ENCODE results near the gene GK.

The GK gene

DNA sequence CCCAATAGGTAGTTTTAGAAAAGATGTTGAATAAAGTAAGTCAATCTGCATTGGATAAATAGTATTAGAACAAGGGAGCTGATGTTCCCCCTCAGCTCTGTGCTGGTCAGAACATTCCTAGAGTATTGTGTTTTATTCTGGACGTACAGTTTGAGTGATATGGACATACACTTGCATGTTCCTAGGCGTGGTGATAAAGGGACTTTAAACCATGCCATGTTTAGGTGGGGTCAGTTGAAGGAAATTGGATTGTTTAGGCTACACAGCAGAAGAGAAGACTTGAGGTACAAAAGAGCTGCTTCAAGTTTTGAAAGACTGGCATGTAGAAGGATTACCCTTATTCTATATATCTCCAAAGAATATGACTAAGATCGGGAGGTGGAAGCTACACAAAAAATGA is 21.6 kb downstream of the GK start:
- no peaks in the 10 kb centered on the region for H3K79me2 ChIP-seq (ENCODE audit: insufficient read depth, low read length)
- TF ChIP-seq, protein P1, sequence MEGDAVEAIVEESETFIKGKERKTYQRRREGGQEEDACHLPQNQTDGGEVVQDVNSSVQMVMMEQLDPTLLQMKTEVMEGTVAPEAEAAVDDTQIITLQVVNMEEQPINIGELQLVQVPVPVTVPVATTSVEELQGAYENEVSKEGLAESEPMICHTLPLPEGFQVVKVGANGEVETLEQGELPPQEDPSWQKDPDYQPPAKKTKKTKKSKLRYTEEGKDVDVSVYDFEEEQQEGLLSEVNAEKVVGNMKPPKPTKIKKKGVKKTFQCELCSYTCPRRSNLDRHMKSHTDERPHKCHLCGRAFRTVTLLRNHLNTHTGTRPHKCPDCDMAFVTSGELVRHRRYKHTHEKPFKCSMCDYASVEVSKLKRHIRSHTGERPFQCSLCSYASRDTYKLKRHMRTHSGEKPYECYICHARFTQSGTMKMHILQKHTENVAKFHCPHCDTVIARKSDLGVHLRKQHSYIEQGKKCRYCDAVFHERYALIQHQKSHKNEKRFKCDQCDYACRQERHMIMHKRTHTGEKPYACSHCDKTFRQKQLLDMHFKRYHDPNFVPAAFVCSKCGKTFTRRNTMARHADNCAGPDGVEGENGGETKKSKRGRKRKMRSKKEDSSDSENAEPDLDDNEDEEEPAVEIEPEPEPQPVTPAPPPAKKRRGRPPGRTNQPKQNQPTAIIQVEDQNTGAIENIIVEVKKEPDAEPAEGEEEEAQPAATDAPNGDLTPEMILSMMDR (conservative IDR thresholded peaks at IDR 0.05; ENCODE audit: low read length): no peak
- TF ChIP-seq EZH2phosphoT487 (IDR thresholded peaks at IDR 0.05; ENCODE audit: borderline replicate concordance): no peak
- H3K4me3 ChIP-seq (ENCODE audit: low read length, poor library complexity, severe bottlenecking): no peak overlapping the region
- H3K9me3 ChIP-seq (ENCODE audit: insufficient read depth, low read depth, low read length): no peaks in the 10 kb centered on the region
- H2AFZ ChIP-seq (ENCODE audit: low read length): no peak overlapping the region
- no peaks in the 10 kb centered on the region for H4K20me1 ChIP-seq (ENCODE audit: insufficient read depth, low read length, poor library complexity, severe bottlenecking)
- H3K36me3 ChIP-seq (ENCODE audit: insufficient read depth, low read length): no peaks in the 10 kb centered on the region
- H3K9ac ChIP-seq (ENCODE audit: low read depth, low read length, poor library complexity, severe bottlenecking): no peak overlapping the region
- H3K4me2 ChIP-seq (ENCODE audit: low read depth, low read length, poor library complexity, severe bottlenecking): no peak overlapping the region
- no peaks in the 10 kb centered on the region for H3K9me2 ChIP-seq (replicated peaks; ENCODE audit: low read depth, low read length)
- H3K27me3 ChIP-seq (ENCODE audit: insufficient read depth, low read length, poor library complexity, severe bottlenecking): no peaks in the 10 kb centered on the region
- H3K4me1 ChIP-seq (ENCODE audit: insufficient read depth, low read length, poor library complexity, severe bottlenecking): no peaks in the 10 kb centered on the region
- H3F3A ChIP-seq (ENCODE audit: low read depth): no peaks in the 10 kb centered on the region

DNA sequence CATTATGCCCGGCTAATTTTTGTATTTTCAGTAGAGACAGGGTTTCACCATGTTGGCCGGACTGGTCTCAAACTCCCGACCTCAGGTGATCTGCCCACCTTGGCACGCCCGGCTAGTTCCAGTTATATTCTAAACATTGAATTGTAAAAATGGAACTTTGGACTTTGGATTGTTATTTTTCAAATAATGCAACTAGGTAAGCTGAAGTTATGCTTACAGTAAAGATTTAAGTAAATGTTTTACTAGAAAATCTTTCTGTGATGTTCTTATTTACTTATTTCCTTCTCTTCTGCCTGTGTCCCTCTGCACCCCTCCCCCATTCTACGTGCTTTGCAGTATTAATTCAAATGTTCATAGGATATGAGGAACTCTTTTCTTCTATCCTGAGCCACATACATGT is 26.1 kb downstream of the GK start:
- Histone ChIP-seq H3K27me3 (ENCODE audit: insufficient read depth, low read length, poor library complexity, severe bottlenecking) (no peaks in the 10 kb centered on the region), H3K9me2 (replicated peaks; ENCODE audit: low read depth, low read length) (no peaks in the 10 kb centered on the region), H3K4me1 (ENCODE audit: insufficient read depth, low read length, poor library complexity, severe bottlenecking) (no peaks in the 10 kb centered on the region), H3K9me3 (ENCODE audit: insufficient read depth, low read depth, low read length) (no peaks in the 10 kb centered on the region), H2AFZ (ENCODE audit: low read length) (no peak overlapping the region), H3K4me2 (ENCODE audit: low read depth, low read length, poor library complexity, severe bottlenecking) (no peak overlapping the region), H4K20me1 (ENCODE audit: insufficient read depth, low read length, poor library complexity, severe bottlenecking) (no peaks in the 10 kb centered on the region), H3K9ac (ENCODE audit: low read depth, low read length, poor library complexity, severe bottlenecking) (no peak overlapping the region), H3F3A (ENCODE audit: low read depth) (no peaks in the 10 kb centered on the region), H3K79me2 (ENCODE audit: insufficient read depth, low read length) (no peaks in the 10 kb centered on the region), H3K4me3 (ENCODE audit: low read length, poor library complexity, severe bottlenecking) (no peak overlapping the region), H3K36me3 (ENCODE audit: insufficient read depth, low read length) (no peaks in the 10 kb centered on the region)
- TF ChIP-seq, protein P1 (conservative IDR thresholded peaks at IDR 0.05; ENCODE audit: low read length): no peak
- no peak for TF ChIP-seq EZH2phosphoT487 (IDR thresholded peaks at IDR 0.05; ENCODE audit: borderline replicate concordance)

DNA sequence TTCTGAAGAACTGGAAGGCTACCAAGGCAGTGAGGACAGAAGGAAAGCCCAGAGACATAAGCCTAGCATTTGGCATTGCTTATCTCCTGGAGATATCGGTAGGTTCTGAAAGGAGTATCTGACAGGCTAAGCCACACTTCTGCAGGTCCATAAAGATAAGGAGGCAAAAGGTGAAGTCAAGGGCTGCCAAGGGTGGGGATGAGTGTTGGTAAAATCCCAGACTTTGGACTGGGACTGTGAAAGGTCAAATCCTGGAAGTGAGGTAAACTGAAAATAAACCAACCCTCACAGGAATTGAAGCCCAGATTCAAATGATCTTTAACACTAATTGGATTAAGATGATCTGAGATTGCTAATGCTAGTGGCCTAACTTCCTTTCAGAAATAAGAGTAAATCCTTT is 27.4 kb downstream of the GK start:
- Histone ChIP-seq H3K79me2 (ENCODE audit: insufficient read depth, low read length) (no peaks in the 10 kb centered on the region), H3K9me2 (replicated peaks; ENCODE audit: low read depth, low read length) (no peaks in the 10 kb centered on the region), H3K36me3 (ENCODE audit: insufficient read depth, low read length) (no peaks in the 10 kb centered on the region), H3K4me2 (ENCODE audit: low read depth, low read length, poor library complexity, severe bottlenecking) (no peak overlapping the region), H3K4me3 (ENCODE audit: low read length, poor library complexity, severe bottlenecking) (no peak overlapping the region), H3K9me3 (ENCODE audit: insufficient read depth, low read depth, low read length) (no peaks in the 10 kb centered on the region), H3K9ac (ENCODE audit: low read depth, low read length, poor library complexity, severe bottlenecking) (no peak overlapping the region), H4K20me1 (ENCODE audit: insufficient read depth, low read length, poor library complexity, severe bottlenecking) (no peaks in the 10 kb centered on the region), H3K4me1 (ENCODE audit: insufficient read depth, low read length, poor library complexity, severe bottlenecking) (no peaks in the 10 kb centered on the region), H3F3A (ENCODE audit: low read depth) (no peaks in the 10 kb centered on the region), H3K27me3 (ENCODE audit: insufficient read depth, low read length, poor library complexity, severe bottlenecking) (no peaks in the 10 kb centered on the region), H2AFZ (ENCODE audit: low read length) (no peak overlapping the region)
- TF ChIP-seq, protein P1 (conservative IDR thresholded peaks at IDR 0.05; ENCODE audit: low read length): no peak
- no peak for TF ChIP-seq EZH2phosphoT487 (IDR thresholded peaks at IDR 0.05; ENCODE audit: borderline replicate concordance)
